NB4 (cell line): ENCODE measurements around the gene OPN1MW2.
"Not testable (repeated sequence)": the region's sequence is repeated elsewhere in the genome, so short reads cannot be mapped to it uniquely, and the experiment has no call there.

ENCODE experiments used
- MYC ChIP-seq: IDR thresholded peaks from 2 replicates; pipeline ENCODE4 v1.6.1; 2011; ENCODE audit warnings: low read depth, low read length
- POLR2A ChIP-seq: IDR thresholded peaks from 2 replicates; pipeline ENCODE4 v1.6.1; 2011; ENCODE audit warnings: mild to moderate bottlenecking; ENCODE audit not compliant: insufficient read length; ENCODE audit errors: extremely low read depth
- TF ChIP-seq, protein P1 (sequence below): IDR thresholded peaks from one replicate; pipeline ENCODE4 v1.5.1; 2012; ENCODE audit warnings: low read depth, low read length
- TF ChIP-seq, protein P2 (sequence below): IDR thresholded peaks from 2 replicates; pipeline ENCODE4 v1.6.1; 2011; ENCODE audit warnings: low read depth, low read length

DNA sequence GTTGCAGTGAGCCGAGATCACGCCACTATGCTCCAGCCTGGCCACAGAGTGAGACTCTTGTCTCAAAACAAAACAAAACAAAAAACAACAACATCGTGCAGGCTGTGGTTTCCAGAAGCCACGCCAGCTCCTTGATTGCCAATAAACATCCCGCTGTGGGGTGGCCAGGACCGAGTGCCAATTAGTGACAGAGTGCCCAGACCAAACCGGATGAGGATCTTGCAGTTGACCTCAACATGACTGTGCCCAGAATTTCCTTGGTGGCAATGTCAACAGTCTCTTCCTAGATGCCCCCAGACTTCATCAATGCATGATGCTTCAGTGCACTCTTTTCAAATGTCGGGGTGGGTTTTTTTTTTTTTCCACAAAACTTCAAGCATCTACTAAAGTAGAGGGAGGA lies 35.8 kb upstream of the OPN1MW2 start:
- TF ChIP-seq, protein P1, sequence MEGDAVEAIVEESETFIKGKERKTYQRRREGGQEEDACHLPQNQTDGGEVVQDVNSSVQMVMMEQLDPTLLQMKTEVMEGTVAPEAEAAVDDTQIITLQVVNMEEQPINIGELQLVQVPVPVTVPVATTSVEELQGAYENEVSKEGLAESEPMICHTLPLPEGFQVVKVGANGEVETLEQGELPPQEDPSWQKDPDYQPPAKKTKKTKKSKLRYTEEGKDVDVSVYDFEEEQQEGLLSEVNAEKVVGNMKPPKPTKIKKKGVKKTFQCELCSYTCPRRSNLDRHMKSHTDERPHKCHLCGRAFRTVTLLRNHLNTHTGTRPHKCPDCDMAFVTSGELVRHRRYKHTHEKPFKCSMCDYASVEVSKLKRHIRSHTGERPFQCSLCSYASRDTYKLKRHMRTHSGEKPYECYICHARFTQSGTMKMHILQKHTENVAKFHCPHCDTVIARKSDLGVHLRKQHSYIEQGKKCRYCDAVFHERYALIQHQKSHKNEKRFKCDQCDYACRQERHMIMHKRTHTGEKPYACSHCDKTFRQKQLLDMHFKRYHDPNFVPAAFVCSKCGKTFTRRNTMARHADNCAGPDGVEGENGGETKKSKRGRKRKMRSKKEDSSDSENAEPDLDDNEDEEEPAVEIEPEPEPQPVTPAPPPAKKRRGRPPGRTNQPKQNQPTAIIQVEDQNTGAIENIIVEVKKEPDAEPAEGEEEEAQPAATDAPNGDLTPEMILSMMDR: not testable (repeated sequence)
- TF ChIP-seq, protein P2, sequence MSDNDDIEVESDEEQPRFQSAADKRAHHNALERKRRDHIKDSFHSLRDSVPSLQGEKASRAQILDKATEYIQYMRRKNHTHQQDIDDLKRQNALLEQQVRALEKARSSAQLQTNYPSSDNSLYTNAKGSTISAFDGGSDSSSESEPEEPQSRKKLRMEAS: not testable (repeated sequence)
- TF ChIP-seq POLR2A, MYC: not testable (repeated sequence)
